Mucosa of descending colon (tissue), 3 donors: ENCODE results near the gene GPR137. TPM values are rescaled to one million over a fixed set of nuclear protein-coding genes. Genes with fewer than 3 reads are reported as not detected.

Experiments used
- ATAC-seq: fragments of 200-7000 bp; cut with Tn5 transposase; one replicate; pipeline ENCODE4 v1.9.1; 2020; ENCODE audit warnings: mild to moderate bottlenecking, moderate library complexity
- DNase-seq, 3 donors: peaks; one replicate each; pipeline ENCODE4 v3.0.0-alpha.2; 2020
- H3K36me3 ChIP-seq: fragments of 200-600 bp; one replicate; pipeline ENCODE4 v1.8.0; 2021; ENCODE audit warnings: low read depth, mild to moderate bottlenecking
- H3K4me1 ChIP-seq: fragments of 200-600 bp; one replicate; pipeline ENCODE4 v1.8.0; 2021; ENCODE audit warnings: low read depth, mild to moderate bottlenecking
- H3K4me3 ChIP-seq: fragments of 200-600 bp; one replicate; pipeline ENCODE4 v1.8.0; 2021; ENCODE audit warnings: mild to moderate bottlenecking
- H3K9me3 ChIP-seq: fragments of 200-600 bp; one replicate; pipeline ENCODE4 v1.8.0; 2021; ENCODE audit warnings: mild to moderate bottlenecking
- intact Hi-C, 2 donors: fragments of 100-400 bp; cut with DNase I in 1 of 2; cut with micrococcal nuclease in 1 of 2; formaldehyde crosslinking; loops; one replicate each; pipeline versions ENCODE4 v1.11.0 to v1.11.1; 2022; cut with DNase I, micrococcal nuclease
- total RNA-seq, 3 donors: library from RNA; stranded (reverse); fragmentation: NEBNext Ultra II Directional in 2 of 3; extraction: Animal tissue kit (Norgen Biotek cat#: 25700) in 2 of 3; gene quantifications; one replicate each; pipeline versions ENCODE4 v1.2.1 to v1.2.4, GENCODE V29; 2021 to 2023
- TF ChIP-seq, protein P1 (sequence below): fragments of 200-600 bp; IDR thresholded peaks from one replicate; pipeline ENCODE4 v1.8.0; 2022; ENCODE audit warnings: antibody characterized with exemption, mild to moderate bottlenecking
- donor health status: DM: no; HTN: no; CAD: no; lungs with moderate emphysema.
- donor health status: DM: no; HTN: no; CAD: no.
- donor health status: DM: no; HTN: yes; CAD: no.

The GPR137 gene
- total RNA-seq, 3 donors from 2014 or later = 31.2 to 46.7 (median 40.6) TPM

DNA sequence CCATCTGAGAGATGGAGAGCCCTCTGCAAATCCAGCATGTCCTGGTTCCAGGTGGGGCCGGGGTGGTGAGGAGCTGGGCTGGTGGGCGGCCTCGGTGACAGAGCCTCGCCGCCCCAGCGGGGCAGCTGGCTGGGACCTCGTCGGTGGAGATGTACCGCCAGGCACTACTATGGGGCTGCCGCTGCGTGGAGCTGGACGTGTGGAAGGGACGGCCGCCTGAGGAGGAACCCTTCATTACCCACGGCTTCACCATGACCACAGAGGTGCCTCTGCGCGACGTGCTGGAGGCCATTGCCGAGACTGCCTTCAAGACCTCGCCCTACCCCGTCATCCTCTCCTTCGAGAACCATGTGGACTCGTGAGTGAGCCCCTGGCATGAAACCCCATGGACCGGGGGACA, 27.3 kb upstream of the GPR137 start:
- TF ChIP-seq, protein P1, sequence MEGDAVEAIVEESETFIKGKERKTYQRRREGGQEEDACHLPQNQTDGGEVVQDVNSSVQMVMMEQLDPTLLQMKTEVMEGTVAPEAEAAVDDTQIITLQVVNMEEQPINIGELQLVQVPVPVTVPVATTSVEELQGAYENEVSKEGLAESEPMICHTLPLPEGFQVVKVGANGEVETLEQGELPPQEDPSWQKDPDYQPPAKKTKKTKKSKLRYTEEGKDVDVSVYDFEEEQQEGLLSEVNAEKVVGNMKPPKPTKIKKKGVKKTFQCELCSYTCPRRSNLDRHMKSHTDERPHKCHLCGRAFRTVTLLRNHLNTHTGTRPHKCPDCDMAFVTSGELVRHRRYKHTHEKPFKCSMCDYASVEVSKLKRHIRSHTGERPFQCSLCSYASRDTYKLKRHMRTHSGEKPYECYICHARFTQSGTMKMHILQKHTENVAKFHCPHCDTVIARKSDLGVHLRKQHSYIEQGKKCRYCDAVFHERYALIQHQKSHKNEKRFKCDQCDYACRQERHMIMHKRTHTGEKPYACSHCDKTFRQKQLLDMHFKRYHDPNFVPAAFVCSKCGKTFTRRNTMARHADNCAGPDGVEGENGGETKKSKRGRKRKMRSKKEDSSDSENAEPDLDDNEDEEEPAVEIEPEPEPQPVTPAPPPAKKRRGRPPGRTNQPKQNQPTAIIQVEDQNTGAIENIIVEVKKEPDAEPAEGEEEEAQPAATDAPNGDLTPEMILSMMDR = no peak
- H3K4me1 ChIP-seq = no peaks in the 10 kb centered on the region
- H3K4me3 ChIP-seq = no peak overlapping the region
- no peak for ATAC-seq
- no peak for DNase-seq
- no peaks in the 10 kb centered on the region for H3K9me3 ChIP-seq
- intact Hi-C loops = no loop called here
- peaks cover 3% of the 10 kb centered on the region for H3K36me3 ChIP-seq

GRCh38 chr11:64258946-64259532, 26.6 kb upstream of the GPR137 start:
- H3K9me3 ChIP-seq = no peaks in the 10 kb centered on the region
- H3K4me1 ChIP-seq = no peaks in the 10 kb centered on the region
- DNase-seq = no peak
- intact Hi-C loops = no loop called here
- H3K36me3 ChIP-seq = peaks cover 3% of the 10 kb centered on the region
- ATAC-seq = no peak
- no peak overlapping the region for H3K4me3 ChIP-seq
- TF ChIP-seq, protein P1 = no peak

DNA sequence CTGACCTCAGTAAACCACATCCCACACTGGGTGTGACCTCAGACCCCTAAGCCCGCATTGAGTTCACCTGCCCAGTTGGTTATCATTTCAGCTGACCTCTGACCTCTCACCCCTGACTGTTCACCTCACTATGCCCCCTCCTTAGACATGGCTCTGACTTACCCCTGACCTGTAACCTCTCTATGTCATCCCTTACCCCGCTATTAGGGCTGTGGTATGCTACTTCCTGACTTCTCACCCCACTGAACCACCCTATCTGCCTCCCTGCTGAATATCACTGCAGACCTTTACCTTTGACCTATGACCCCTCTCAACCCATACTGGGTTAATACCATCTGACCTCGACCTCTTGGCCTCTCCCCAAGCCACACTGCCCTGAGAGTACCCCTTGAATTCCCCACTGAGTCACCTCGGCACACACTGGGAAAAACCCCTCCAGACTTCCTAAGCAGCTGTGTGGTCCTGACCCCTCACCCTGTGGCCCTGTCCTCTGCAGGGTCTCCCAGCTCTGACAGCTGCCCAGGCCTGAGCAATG, 26.0 kb upstream of the GPR137 start:
- no peaks in the 10 kb centered on the region for H3K9me3 ChIP-seq
- ATAC-seq (no peak), DNase-seq (no peak)
- intact Hi-C loops = no loop called here
- no peak overlapping the region for H3K4me3 ChIP-seq
- H3K36me3 ChIP-seq = peaks cover 3% of the 10 kb centered on the region
- no peaks in the 10 kb centered on the region for H3K4me1 ChIP-seq
- TF ChIP-seq, protein P1 = no peak

DNA sequence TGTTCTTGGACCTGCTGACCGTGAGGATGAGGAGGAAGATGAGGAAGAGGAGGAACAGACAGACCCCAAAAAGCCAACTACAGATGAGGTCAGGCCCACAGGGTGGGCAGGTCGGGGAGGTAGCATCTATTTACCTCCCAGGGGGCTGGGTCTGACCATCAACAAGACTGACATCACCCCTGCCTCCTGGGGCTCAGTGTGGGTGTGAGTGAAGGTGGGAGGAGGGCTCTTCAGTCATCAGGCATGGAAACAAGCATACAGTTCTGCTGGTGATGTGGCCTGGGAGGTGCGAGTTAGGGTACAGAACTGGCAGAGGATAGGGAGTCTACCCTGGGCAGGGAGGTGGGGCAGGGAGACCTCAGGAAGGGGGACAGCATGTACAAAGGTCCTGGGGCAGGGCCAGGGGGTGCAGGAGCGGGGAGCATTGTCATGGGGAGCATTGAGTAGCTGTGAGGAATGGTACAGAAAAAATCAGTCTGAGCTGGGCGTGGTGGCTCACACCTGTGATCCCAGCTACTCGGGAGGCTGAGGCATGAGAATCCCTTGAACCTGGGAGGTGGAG, 25.4 kb upstream of the GPR137 start:
- no peak for DNase-seq
- no peaks in the 10 kb centered on the region for H3K4me1 ChIP-seq
- ATAC-seq = no peak
- H3K9me3 ChIP-seq = no peaks in the 10 kb centered on the region
- intact Hi-C loops = no loop called here
- H3K4me3 ChIP-seq = no peak overlapping the region
- TF ChIP-seq, protein P1 = no peak
- H3K36me3 ChIP-seq = peaks cover 3% of the 10 kb centered on the region

- no peak overlapping the region for H3K4me3 ChIP-seq
- TF ChIP-seq, protein P1 = no peak
- no peak for ATAC-seq
- no peaks in the 10 kb centered on the region for H3K4me1 ChIP-seq
- intact Hi-C loops = no loop called here
- no peaks in the 10 kb centered on the region for H3K9me3 ChIP-seq
- no peak for DNase-seq
- H3K36me3 ChIP-seq = peaks cover 3% of the 10 kb centered on the region
These were observed 24.0 kb upstream of the GPR137 start for GRCh38 chr11:64261556-64262080.
